GM23338 (cell line): ENCODE data around the gene PRSS2. TPM values are rescaled to one million over a fixed set of nuclear protein-coding genes. Genes with fewer than 3 reads are reported as not detected.

Source experiments
- ATAC-seq: fragments of 200-7000 bp; cut with Tn5 transposase; 3 replicates; pipeline ENCODE4 v1.9.1; 2020
- DNase-seq: peaks from one replicate; pipeline ENCODE4 v3.0.0-alpha.2; 2015; ENCODE audit warnings: low spot score
- H2AFZ ChIP-seq: fragments of 200-600 bp; sonication (generic); 2 replicates; pipeline ENCODE4 v1.8.0; 2016; ENCODE audit warnings: antibody characterized with exemption, mild to moderate bottlenecking, moderate library complexity
- H3F3A ChIP-seq: fragments of 200-600 bp; sonication (generic); replicated peaks from 2 replicates; pipeline ENCODE4 v1.8.0; 2017; ENCODE audit warnings: antibody characterized with exemption, mixed run types, low read depth
- H3K27ac ChIP-seq: fragments of 200-600 bp; sonication (generic); 2 replicates; pipeline ENCODE4 v1.6.1; 2016; ENCODE audit warnings: low read depth
- H3K27me3 ChIP-seq: fragments of 200-600 bp; sonication (generic); 2 replicates; pipeline ENCODE4 v1.8.0; 2016; ENCODE audit warnings: mild to moderate bottlenecking, mixed run types, moderate library complexity; ENCODE audit not compliant: insufficient read depth
- H3K36me3 ChIP-seq: fragments of 200-600 bp; sonication (generic); 2 replicates; pipeline ENCODE4 v1.8.0; 2016; ENCODE audit warnings: mild to moderate bottlenecking; ENCODE audit not compliant: insufficient read depth
- H3K4me1 ChIP-seq: fragments of 200-600 bp; sonication (generic); 2 replicates; pipeline ENCODE4 v1.8.0; 2016; ENCODE audit warnings: mild to moderate bottlenecking, moderate library complexity; ENCODE audit not compliant: insufficient read depth
- H3K4me2 ChIP-seq: fragments of 200-600 bp; sonication (generic); 2 replicates; pipeline ENCODE4 v1.7.1; 2017; ENCODE audit warnings: mixed run types
- H3K4me3 ChIP-seq: fragments of 200-600 bp; sonication (generic); 2 replicates; pipeline ENCODE4 v1.6.1; 2016; ENCODE audit warnings: mixed run types
- H3K79me2 ChIP-seq: fragments of 200-600 bp; sonication (generic); replicated peaks from 2 replicates; pipeline ENCODE4 v1.8.0; 2017; ENCODE audit warnings: mild to moderate bottlenecking; ENCODE audit not compliant: insufficient read depth
- H3K9me2 ChIP-seq: fragments of 200-600 bp; sonication (generic); 2 replicates; pipeline ENCODE4 v1.8.0; 2017; ENCODE audit not compliant: insufficient read depth
- H4K20me1 ChIP-seq: fragments of 200-600 bp; sonication (generic); replicated peaks from 2 replicates; pipeline ENCODE4 v1.8.0; 2017; ENCODE audit warnings: mild to moderate bottlenecking; ENCODE audit not compliant: insufficient read depth
- H3K27ac Mint-ChIP-seq: 2 replicates; pipeline ENCODE4 v1.8.0; 2020; ENCODE audit warnings: inconsistent platforms, mild to moderate bottlenecking, moderate library complexity, mixed read lengths
- H3K27me3 Mint-ChIP-seq: 3 replicates; pipeline ENCODE4 v1.8.0; 2022; ENCODE audit warnings: low read depth, mild to moderate bottlenecking, moderate library complexity, mixed read lengths, inconsistent platforms; ENCODE audit not compliant: insufficient read depth, poor library complexity
- H3K36me3 Mint-ChIP-seq: 3 replicates; pipeline ENCODE4 v1.8.0; 2021; ENCODE audit warnings: low read depth, mild to moderate bottlenecking, inconsistent platforms, moderate library complexity, mixed read lengths
- H3K4me1 Mint-ChIP-seq: 3 replicates; pipeline ENCODE4 v1.8.0; 2020; ENCODE audit warnings: mild to moderate bottlenecking, inconsistent platforms, mixed read lengths
- H3K4me3 Mint-ChIP-seq: 3 replicates; pipeline ENCODE4 v1.8.0; 2021; ENCODE audit warnings: moderate library complexity, mild to moderate bottlenecking, inconsistent platforms, mixed read lengths
- H3K9me3 Mint-ChIP-seq: 3 replicates; pipeline ENCODE4 v1.8.0; 2020; ENCODE audit warnings: moderate library complexity, mild to moderate bottlenecking, inconsistent platforms, mixed read lengths
- CREB1 ChIP-seq: fragments of 250-450 bp; sonication (Bioruptor Pico); IDR thresholded peaks from 2 replicates; pipeline ENCODE4 v1.5.0; 2020; ENCODE audit warnings: low read depth, mild to moderate bottlenecking, moderate library complexity
- CTCF ChIP-seq, 2 experiments: fragments of 200-600 bp in 1 of 2; sonication (generic) in 1 of 2; conservative IDR thresholded peaks; 2 replicates each; pipeline versions ENCODE4 v1.5.1 to v1.6.1; 2016 to 2017; ENCODE audit warnings: antibody characterized with exemption in 2 of 2, low read depth in 2 of 2, mild to moderate bottlenecking in 2 of 2, moderate library complexity in 1 of 2
- ETS1 ChIP-seq: IDR thresholded peaks from 2 replicates; pipeline ENCODE4 v1.6.1; 2016; ENCODE audit warnings: antibody characterized with exemption
- EZH2 ChIP-seq: fragments of 200-600 bp; sonication (generic); IDR thresholded peaks from one replicate; pipeline ENCODE4 v1.8.0; 2017; ENCODE audit warnings: antibody characterized with exemption, mild to moderate bottlenecking, low read depth; ENCODE audit not compliant: unreplicated experiment
- JUNB ChIP-seq: IDR thresholded peaks from one replicate; pipeline ENCODE4 v1.6.1; 2016; ENCODE audit warnings: antibody characterized with exemption; ENCODE audit not compliant: unreplicated experiment
- NANOG ChIP-seq: IDR thresholded peaks from 2 replicates; pipeline ENCODE4 v1.6.1; 2016; ENCODE audit warnings: antibody characterized with exemption, borderline replicate concordance
- POLR2AphosphoS5 ChIP-seq: IDR thresholded peaks from 2 replicates; pipeline ENCODE4 v1.6.1; 2016; ENCODE audit warnings: antibody characterized with exemption, low read depth
- REST ChIP-seq: IDR thresholded peaks from one replicate; pipeline ENCODE4 v1.6.1; 2018; ENCODE audit warnings: antibody characterized with exemption; ENCODE audit not compliant: unreplicated experiment
- STAT1 ChIP-seq: IDR thresholded peaks from one replicate; pipeline ENCODE4 v1.6.1; 2016; ENCODE audit warnings: antibody characterized with exemption; ENCODE audit not compliant: unreplicated experiment
- ZNF114 ChIP-seq: fragments of 250-450 bp; sonication (Bioruptor Pico); IDR thresholded peaks from 2 replicates; pipeline ENCODE4 v1.5.0; 2020; ENCODE audit warnings: mild to moderate bottlenecking, moderate library complexity
- ZNF331 ChIP-seq: fragments of 250-450 bp; sonication (Bioruptor Pico); IDR thresholded peaks from 2 replicates; pipeline ENCODE4 v1.5.0; 2020; ENCODE audit warnings: low read depth, mild to moderate bottlenecking, moderate library complexity
- ZNF462 ChIP-seq: fragments of 250-450 bp; sonication (Bioruptor Pico); IDR thresholded peaks from 2 replicates; pipeline ENCODE4 v1.5.0; 2020; ENCODE audit warnings: mild to moderate bottlenecking, moderate library complexity
- polyA plus RNA-seq: library from polyadenylated mRNA; unstranded; fragments of >200 nt; fragmentation: Nextera tagmentation; extraction: Ambion mirVana; gene quantifications from 2 replicates; pipeline ENCODE4 v1.2.1, GENCODE V29; 2016
- total RNA-seq: library from RNA; depleted of rRNA; stranded (reverse); fragments of >200 nt; shearing (Covaris generic); gene quantifications from 2 replicates; pipeline ENCODE4 v1.2.3, GENCODE V29; 2014

PRSS2 gene
- total and polyA plus RNA-seq, 2 experiments from 2014 or later: not detected

- no peaks in the 10 kb centered on the region for H3K79me2 ChIP-seq
- peaks cover 40% of the 10 kb centered on the region for H3K4me1 ChIP-seq
- no peak overlapping the region for H3K27ac ChIP-seq
- TF ChIP-seq CREB1 (CRISPR knock-in tag): no peak
- TF ChIP-seq CTCF (conservative IDR thresholded peaks at IDR 0.05; ENCODE audit: low read depth in 2 of 2): no peak
- TF ChIP-seq ZNF462 (CRISPR knock-in tag): no peak
- TF ChIP-seq JUNB: no peak
- TF ChIP-seq POLR2AphosphoS5: no peak
- no peak for TF ChIP-seq ZNF114 (CRISPR knock-in tag)
- TF ChIP-seq ETS1: no peak
- TF ChIP-seq STAT1: no peak
- TF ChIP-seq EZH2: no peak
- no peak for TF ChIP-seq NANOG
- no peak for TF ChIP-seq REST
- TF ChIP-seq ZNF331 (CRISPR knock-in tag): no peak
- Mint-ChIP-seq H3K4me3 (no peak overlapping the region), H3K27ac (no peak overlapping the region), H3K36me3 (peaks cover 9% of the 10 kb centered on the region; the same call in 2 of the 3 replicates), H3K9me3 (no peaks in the 10 kb centered on the region; the same call in 2 of the 3 replicates), H3K27me3 (peaks cover 18% of the 10 kb centered on the region), H3K4me1 (peaks cover 55% of the 10 kb centered on the region)
- H4K20me1 ChIP-seq: no peaks in the 10 kb centered on the region
- DNase-seq: no peak
- H3K9me2 ChIP-seq: no peaks in the 10 kb centered on the region
- ATAC-seq: no peak
- H3K27me3 ChIP-seq: no peaks in the 10 kb centered on the region
- no peak overlapping the region for H3K4me2 ChIP-seq
- no peaks in the 10 kb centered on the region for H3F3A ChIP-seq
- no peak overlapping the region for H2AFZ ChIP-seq
- H3K36me3 ChIP-seq: no peaks in the 10 kb centered on the region
- H3K4me3 ChIP-seq: no peak overlapping the region
These were observed 37.7 kb downstream of the PRSS2 start for GRCh38 chr7:142808461-142808801.
